Fibroblast of lung (primary cell): ENCODE measurements around the gene CLDN14. TPM values are rescaled to one million over a fixed set of nuclear protein-coding genes. Genes with fewer than 3 reads are reported as not detected.

Source experiments
- DNase-seq, 2 donors: peaks; one replicate each; pipeline versions ENCODE4 v3.0.0 to v3.0.0-alpha.2; 2010; ENCODE audit warnings: low read depth in 2 of 2
- H2AFZ ChIP-seq: 2 replicates; pipeline ENCODE4 v1.5.1; 2012; ENCODE audit warnings: low read length, control low read depth, inconsistent platforms
- H3K27ac ChIP-seq: 2 replicates; pipeline ENCODE4 v1.5.1; 2011; ENCODE audit warnings: low read length, control low read depth; ENCODE audit not compliant: insufficient read depth
- H3K27me3 ChIP-seq: 2 replicates; pipeline ENCODE4 v1.5.1; 2011; ENCODE audit warnings: mild to moderate bottlenecking, low read length; ENCODE audit not compliant: control insufficient read depth, insufficient read depth
- H3K36me3 ChIP-seq: 2 replicates; pipeline ENCODE4 v1.5.1; 2011; ENCODE audit warnings: low read length; ENCODE audit not compliant: control insufficient read depth, insufficient read depth
- H3K4me1 ChIP-seq: 2 replicates; pipeline ENCODE4 v1.5.1; 2011; ENCODE audit warnings: low read length; ENCODE audit not compliant: control insufficient read depth, insufficient read depth; ENCODE audit errors: extremely low read depth
- H3K4me2 ChIP-seq: 2 replicates; pipeline ENCODE4 v1.5.1; 2011; ENCODE audit warnings: low read length, control low read depth; ENCODE audit not compliant: insufficient read depth; ENCODE audit errors: extremely low read depth
- H3K4me3 ChIP-seq, 4 experiments: fragments of 200-600 bp in 1 of 4; sonication (generic) in 1 of 4; replicated peaks in 1 of 4; 2 replicates each; pipeline ENCODE4 v1.5.1; 2011 to 2016; ENCODE audit warnings: low read length in 4 of 4, low read depth in 3 of 4, mild to moderate bottlenecking in 3 of 4, control low read depth in 2 of 4, inconsistent platforms in 1 of 4, mixed read lengths in 1 of 4; ENCODE audit not compliant: insufficient read depth in 1 of 4; ENCODE audit errors: control extremely low read depth in 1 of 4
- H3K79me2 ChIP-seq: 2 replicates; pipeline ENCODE4 v1.5.1; 2012; ENCODE audit warnings: mild to moderate bottlenecking, low read length, inconsistent platforms; ENCODE audit not compliant: control insufficient read depth, insufficient read depth
- H3K9ac ChIP-seq: 2 replicates; pipeline ENCODE4 v1.5.1; 2011; ENCODE audit warnings: mild to moderate bottlenecking, low read length, control low read depth; ENCODE audit not compliant: insufficient read depth
- H3K9me3 ChIP-seq: 2 replicates; pipeline ENCODE4 v1.5.1; 2012; ENCODE audit warnings: low read depth, low read length; ENCODE audit not compliant: control insufficient read depth, insufficient read depth
- H4K20me1 ChIP-seq: 2 replicates; pipeline ENCODE4 v1.5.1; 2011; ENCODE audit warnings: low read length; ENCODE audit not compliant: control insufficient read depth, insufficient read depth; ENCODE audit errors: extremely low read depth
- EZH2 ChIP-seq: IDR thresholded peaks from 2 replicates; pipeline ENCODE4 v1.5.1; 2012; ENCODE audit warnings: low read length, control low read depth, mild to moderate bottlenecking; ENCODE audit errors: missing control alignments
- polyA plus RNA-seq, 2 donors: library from polyadenylated mRNA; depleted of rRNA in 1 of 2; stranded (reverse) in 1 of 2; unstranded in 1 of 2; fragments of >200 nt; gene quantifications; 2 replicates each; pipeline ENCODE4 v1.2.1, GENCODE V29; 2011 to 2012; ENCODE audit warnings: missing spikeins in 1 of 2
- total RNA-seq: library from RNA; depleted of rRNA; stranded (reverse); fragments of >200 nt; gene quantifications from 2 replicates; pipeline ENCODE4 v1.2.1, GENCODE V29; 2014
- TF ChIP-seq, protein P1 (sequence below), 2 donors: IDR thresholded peaks in 1 of 2; conservative IDR thresholded peaks in 1 of 2; 1 replicate in 1 of 2; 2 replicates in 1 of 2; pipeline ENCODE4 v1.5.1; 2011 to 2012; ENCODE audit warnings: low read length in 2 of 2, control low read depth in 1 of 2, inconsistent platforms in 1 of 2, low read depth in 1 of 2, mild to moderate bottlenecking in 1 of 2

CLDN14 gene
- total and polyA plus RNA-seq, 2 donors (not counting 1 experiment from before 2014, with no cell fraction given) = not detected

DNA sequence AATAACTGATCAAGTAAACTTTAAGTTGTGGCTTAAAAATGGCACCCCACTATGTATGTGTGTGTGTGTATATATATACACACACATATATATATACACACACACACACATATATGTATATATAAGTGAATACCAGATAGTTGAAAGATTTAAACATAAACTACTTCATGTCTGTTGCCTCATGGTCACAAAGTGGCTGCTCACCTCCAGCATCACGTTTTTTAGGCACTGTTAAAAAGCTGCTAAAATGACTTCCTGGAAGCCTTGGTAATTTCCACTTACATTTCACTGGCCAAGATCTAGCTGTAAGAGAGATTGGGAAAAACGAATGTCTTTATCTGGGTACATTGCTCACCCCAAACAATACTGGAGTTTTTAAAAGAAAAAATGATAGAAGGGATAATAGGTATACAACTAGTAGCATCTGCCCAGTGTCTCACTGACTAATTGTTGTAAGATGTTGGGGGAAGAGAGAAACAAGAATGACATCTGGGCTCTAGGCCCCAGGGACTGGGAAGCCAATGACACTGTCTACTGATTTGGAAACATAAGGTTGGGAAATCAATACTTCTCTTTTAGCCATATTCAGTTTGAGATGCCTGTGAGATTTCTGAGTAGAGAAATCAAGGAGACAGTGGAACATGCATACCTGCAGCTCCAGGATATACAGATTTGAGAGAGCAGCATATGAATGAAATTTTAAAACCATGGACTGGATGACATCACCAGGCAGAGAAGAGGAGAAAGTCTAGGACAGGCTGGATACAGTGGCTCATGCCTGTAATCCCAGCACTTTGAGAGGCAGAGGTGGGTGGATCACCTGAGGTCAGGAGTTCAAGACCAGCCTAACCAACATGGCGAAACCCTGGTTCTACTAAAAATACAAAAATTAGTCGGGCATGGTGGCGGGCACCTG lies 42.8 kb downstream of the CLDN14 start:
- Histone ChIP-seq H2AFZ (no peak overlapping the region), H4K20me1 (no peaks in the 10 kb centered on the region), H3K4me3 (no peak overlapping the region), H3K4me2 (no peak overlapping the region), H3K9ac (no peak overlapping the region), H3K27me3 (no peaks in the 10 kb centered on the region), H3K4me1 (no peaks in the 10 kb centered on the region), H3K79me2 (no peaks in the 10 kb centered on the region), H3K36me3 (no peaks in the 10 kb centered on the region), H3K27ac (no peak overlapping the region), H3K9me3 (no peaks in the 10 kb centered on the region)
- peak in 1 of 2 donors; percentile 46 for DNase-seq
- TF ChIP-seq, protein P1, sequence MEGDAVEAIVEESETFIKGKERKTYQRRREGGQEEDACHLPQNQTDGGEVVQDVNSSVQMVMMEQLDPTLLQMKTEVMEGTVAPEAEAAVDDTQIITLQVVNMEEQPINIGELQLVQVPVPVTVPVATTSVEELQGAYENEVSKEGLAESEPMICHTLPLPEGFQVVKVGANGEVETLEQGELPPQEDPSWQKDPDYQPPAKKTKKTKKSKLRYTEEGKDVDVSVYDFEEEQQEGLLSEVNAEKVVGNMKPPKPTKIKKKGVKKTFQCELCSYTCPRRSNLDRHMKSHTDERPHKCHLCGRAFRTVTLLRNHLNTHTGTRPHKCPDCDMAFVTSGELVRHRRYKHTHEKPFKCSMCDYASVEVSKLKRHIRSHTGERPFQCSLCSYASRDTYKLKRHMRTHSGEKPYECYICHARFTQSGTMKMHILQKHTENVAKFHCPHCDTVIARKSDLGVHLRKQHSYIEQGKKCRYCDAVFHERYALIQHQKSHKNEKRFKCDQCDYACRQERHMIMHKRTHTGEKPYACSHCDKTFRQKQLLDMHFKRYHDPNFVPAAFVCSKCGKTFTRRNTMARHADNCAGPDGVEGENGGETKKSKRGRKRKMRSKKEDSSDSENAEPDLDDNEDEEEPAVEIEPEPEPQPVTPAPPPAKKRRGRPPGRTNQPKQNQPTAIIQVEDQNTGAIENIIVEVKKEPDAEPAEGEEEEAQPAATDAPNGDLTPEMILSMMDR (conservative IDR thresholded peaks at IDR 0.05 in 1 of 2, IDR thresholded peaks at IDR 0.05 in 1 of 2; ENCODE audit: low read depth in 1 of 2, low read length in 2 of 2) = no peak
- no peak for TF ChIP-seq EZH2

DNA sequence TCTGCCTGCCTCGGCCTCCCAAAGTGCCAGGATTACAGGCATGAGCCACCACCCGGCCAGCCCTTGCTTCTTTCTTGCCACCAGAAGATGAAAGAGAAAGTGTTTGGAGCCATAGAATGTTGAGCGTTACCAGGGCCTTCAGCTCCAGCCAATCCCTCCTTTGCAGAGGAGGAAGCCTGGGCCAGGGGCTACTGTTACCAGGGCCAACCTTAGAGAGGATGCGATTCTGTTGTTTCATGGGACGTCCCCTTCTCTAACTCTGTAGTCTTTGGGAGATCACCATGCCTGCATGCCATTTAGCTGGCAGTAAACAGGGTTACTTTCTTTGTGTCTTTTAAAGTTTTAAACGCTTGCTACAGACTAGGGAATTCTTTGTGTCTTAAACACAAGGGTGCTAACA lies 45.8 kb downstream of the CLDN14 start:
- H3K27me3 ChIP-seq = no peaks in the 10 kb centered on the region
- no peak overlapping the region for H3K4me2 ChIP-seq
- H3K9ac ChIP-seq = no peak overlapping the region
- no peak overlapping the region for H3K27ac ChIP-seq
- no peak overlapping the region for H3K4me3 ChIP-seq
- no peaks in the 10 kb centered on the region for H3K9me3 ChIP-seq
- peaks cover 18% of the 10 kb centered on the region for H3K4me1 ChIP-seq
- H3K36me3 ChIP-seq = no peaks in the 10 kb centered on the region
- DNase-seq = no peak
- H2AFZ ChIP-seq = no peak overlapping the region
- H4K20me1 ChIP-seq = no peaks in the 10 kb centered on the region
- H3K79me2 ChIP-seq = no peaks in the 10 kb centered on the region
- TF ChIP-seq EZH2 = no peak
- TF ChIP-seq, protein P1 (conservative IDR thresholded peaks at IDR 0.05 in 1 of 2, IDR thresholded peaks at IDR 0.05 in 1 of 2; ENCODE audit: low read depth in 1 of 2, low read length in 2 of 2) = no peak

DNA sequence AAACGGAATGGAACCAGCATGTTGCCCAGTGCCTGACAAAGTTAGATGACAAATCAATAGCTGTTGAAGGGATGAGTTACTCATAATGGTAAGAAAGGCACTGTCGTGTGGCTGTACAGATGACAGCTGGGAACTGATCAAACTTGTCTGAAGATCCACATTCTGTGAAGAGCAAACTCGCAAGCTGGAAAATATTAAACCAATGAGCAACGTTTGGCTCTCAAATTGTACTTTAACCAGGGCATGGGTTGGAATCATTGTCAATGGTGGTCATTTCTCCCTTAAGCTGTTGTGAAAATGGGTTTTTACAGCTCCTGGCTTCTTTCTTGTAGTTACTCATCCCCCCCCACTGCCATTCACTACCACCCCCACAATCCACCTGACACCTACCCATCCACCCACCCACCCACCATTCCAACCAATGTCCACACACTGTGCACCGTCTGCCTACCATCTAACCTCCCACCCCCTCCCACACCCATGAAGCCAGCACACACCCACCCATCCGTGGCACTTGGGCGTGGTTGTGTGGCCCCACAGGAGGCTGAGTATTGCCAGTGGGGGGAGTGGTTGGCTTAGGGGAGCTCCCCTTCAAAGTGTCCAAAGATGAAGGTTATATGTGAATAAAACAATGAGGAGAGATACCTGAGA lies 46.7 kb downstream of the CLDN14 start:
- Histone ChIP-seq H3K79me2 (no peaks in the 10 kb centered on the region), H3K36me3 (no peaks in the 10 kb centered on the region), H3K4me1 (peaks cover 18% of the 10 kb centered on the region), H4K20me1 (no peaks in the 10 kb centered on the region), H3K27me3 (no peaks in the 10 kb centered on the region), H3K9me3 (no peaks in the 10 kb centered on the region), H3K27ac (no peak overlapping the region), H3K4me2 (no peak overlapping the region), H3K4me3 (no peak overlapping the region), H2AFZ (no peak overlapping the region), H3K9ac (no peak overlapping the region)
- DNase-seq = no peak
- TF ChIP-seq EZH2 = no peak
- TF ChIP-seq, protein P1 (conservative IDR thresholded peaks at IDR 0.05 in 1 of 2, IDR thresholded peaks at IDR 0.05 in 1 of 2; ENCODE audit: low read depth in 1 of 2, low read length in 2 of 2) = no peak
